NCI-H446 (cell line): Measurements from ENCODE around the gene ABCA2.
"Not testable (repeated sequence)": the region's sequence is repeated elsewhere in the genome, so short reads cannot be mapped to it uniquely, and the experiment has no call there.

ENCODE experiments used
- DNase-seq, 2 experiments: peaks; one replicate each; lab custom pipeline; 2025; lab: John Stamatoyannopoulos, UW

ABCA2 gene

GRCh38 chr9:137046088-137046787 is 18.2 kb upstream of the ABCA2 start, which contains the start of gene NPDC1:
Gene NPDC1 (minus strand): TSS chr9:137046177. CDS start chr9:137045989, 188 bp downstream.
- DNase-seq: peak in 1 of 2 experiments; percentile 46

- peak in 1 of 2 experiments; percentile 43 for DNase-seq
Measured at GRCh38 chr9:137045294-137046087, 17.5 kb upstream of the ABCA2 start.

- DNase-seq: no peak
Measured at GRCh38 chr9:137044502-137045177, 16.6 kb upstream of the ABCA2 start.

- DNase-seq: no peak
Measured at GRCh38 chr9:137044037-137044436, 16.0 kb upstream of the ABCA2 start.

GRCh38 chr9:137042751-137043727 is 15.0 kb upstream of the ABCA2 start:
- no peak for DNase-seq

- DNase-seq: no peak
Measured at GRCh38 chr9:137041124-137041523, 13.1 kb upstream of the ABCA2 start.

GRCh38 chr9:137040568-137040967 is 12.5 kb upstream of the ABCA2 start:
- DNase-seq: no peak

- no peak for DNase-seq
Measured at GRCh38 chr9:137039611-137040366, 11.8 kb upstream of the ABCA2 start.

- no peak for DNase-seq
Measured at GRCh38 chr9:137038916-137039315, 10.9 kb upstream of the ABCA2 start.

GRCh38 chr9:137037483-137037882 is 9.4 kb upstream of the ABCA2 start:
- no peak for DNase-seq

- no peak for DNase-seq
Measured at GRCh38 chr9:137037035-137037434, 9.0 kb upstream of the ABCA2 start.

GRCh38 chr9:137035937-137036336 is 7.9 kb upstream of the ABCA2 start:
- no peak for DNase-seq

GRCh38 chr9:137035507-137035834 is 7.4 kb upstream of the ABCA2 start:
- no peak for DNase-seq

- DNase-seq: peak; percentile 8 to 77
Measured at GRCh38 chr9:137034709-137035506, 6.9 kb upstream of the ABCA2 start.

GRCh38 chr9:137034039-137034708 is 6.1 kb upstream of the ABCA2 start:
- no peak for DNase-seq

GRCh38 chr9:137033481-137033880 is 5.4 kb upstream of the ABCA2 start:
- not testable (repeated sequence) for DNase-seq

- no peak for DNase-seq
Measured at GRCh38 chr9:137032858-137033257, 4.8 kb upstream of the ABCA2 start.

- DNase-seq: no peak
Measured at GRCh38 chr9:137031904-137032640, 4.0 kb upstream of the ABCA2 start, which contains the start of gene FUT7. Gene FUT7 (minus strand): TSS chr9:137032088. CDS start chr9:137031991, 97 bp downstream.
